ENCODE results near the gene CD83. TPM values are rescaled to one million over a fixed set of nuclear protein-coding genes. Genes with fewer than 3 reads are reported as not detected.
"Not testable (repeated sequence)": the region's sequence is repeated elsewhere in the genome, so short reads cannot be mapped to it uniquely, and the experiment has no call there.

CD83 gene
- total and polyA plus RNA-seq, 2 experiments from 2014 or later: 6.2 to 6.6 TPM

DNA sequence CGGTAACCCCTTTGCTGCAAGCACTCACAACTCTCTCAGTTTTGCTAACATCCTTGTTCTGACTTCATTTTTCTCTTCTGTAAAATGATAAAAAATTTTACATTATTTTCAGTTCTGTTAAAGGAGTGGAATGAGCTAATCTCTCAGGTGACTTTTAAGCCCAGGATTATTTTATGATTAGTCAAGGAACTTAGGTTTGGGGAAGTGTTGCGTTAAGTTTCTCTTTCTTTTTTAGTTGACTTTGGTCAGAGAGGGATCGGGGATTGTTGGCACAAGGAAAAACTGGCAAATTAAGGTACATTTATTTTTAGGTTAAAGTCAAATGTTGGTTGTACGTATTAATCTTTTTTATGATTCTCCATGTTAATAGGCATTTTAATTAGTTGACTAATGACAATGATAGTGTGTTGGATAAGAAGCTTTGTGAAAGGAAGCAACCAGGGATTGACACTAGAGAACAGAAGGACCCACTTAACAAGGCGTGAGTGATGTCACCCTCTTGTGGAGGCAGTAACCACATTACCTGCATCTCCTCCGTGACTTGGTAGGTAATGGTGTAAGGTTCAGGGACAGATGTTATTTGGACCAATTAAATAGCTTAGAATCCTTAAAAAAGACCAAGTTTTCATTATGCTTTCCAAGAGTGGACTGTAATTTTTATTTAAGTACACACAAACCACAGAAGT, 31.6 kb downstream of the CD83 start:
- Histone ChIP-seq H3K4me1 (ENCODE audit: insufficient read depth) (no peaks in the 10 kb centered on the region), H3K27me3 (no peaks in the 10 kb centered on the region), H3K9me2 (replicated peaks; ENCODE audit: insufficient read depth) (no peaks in the 10 kb centered on the region), H3K79me2 (no peaks in the 10 kb centered on the region), H3K4me2 (no peak overlapping the region), H4K20me1 (ENCODE audit: insufficient read depth, poor library complexity, severe bottlenecking) (no peaks in the 10 kb centered on the region), H3K36me3 (replicated peaks; ENCODE audit: insufficient read depth, low read depth) (no peaks in the 10 kb centered on the region), H3K4me3 (no peak overlapping the region), H3K9me3 (ENCODE audit: low read depth) (no peaks in the 10 kb centered on the region), H2AFZ (no peak overlapping the region), H3K27ac (no peak overlapping the region)
- 86% methylated on average over 6 of the region's 6 CpGs for WGBS (ENCODE audit: low lambda C conversion rate, missing lambda C conversion rate)
- TF ChIP-seq, protein P1, sequence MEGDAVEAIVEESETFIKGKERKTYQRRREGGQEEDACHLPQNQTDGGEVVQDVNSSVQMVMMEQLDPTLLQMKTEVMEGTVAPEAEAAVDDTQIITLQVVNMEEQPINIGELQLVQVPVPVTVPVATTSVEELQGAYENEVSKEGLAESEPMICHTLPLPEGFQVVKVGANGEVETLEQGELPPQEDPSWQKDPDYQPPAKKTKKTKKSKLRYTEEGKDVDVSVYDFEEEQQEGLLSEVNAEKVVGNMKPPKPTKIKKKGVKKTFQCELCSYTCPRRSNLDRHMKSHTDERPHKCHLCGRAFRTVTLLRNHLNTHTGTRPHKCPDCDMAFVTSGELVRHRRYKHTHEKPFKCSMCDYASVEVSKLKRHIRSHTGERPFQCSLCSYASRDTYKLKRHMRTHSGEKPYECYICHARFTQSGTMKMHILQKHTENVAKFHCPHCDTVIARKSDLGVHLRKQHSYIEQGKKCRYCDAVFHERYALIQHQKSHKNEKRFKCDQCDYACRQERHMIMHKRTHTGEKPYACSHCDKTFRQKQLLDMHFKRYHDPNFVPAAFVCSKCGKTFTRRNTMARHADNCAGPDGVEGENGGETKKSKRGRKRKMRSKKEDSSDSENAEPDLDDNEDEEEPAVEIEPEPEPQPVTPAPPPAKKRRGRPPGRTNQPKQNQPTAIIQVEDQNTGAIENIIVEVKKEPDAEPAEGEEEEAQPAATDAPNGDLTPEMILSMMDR (IDR thresholded peaks at IDR 0.05; ENCODE audit: poor library complexity): no peak
- no peak for TF ChIP-seq EZH2 (IDR thresholded peaks at IDR 0.05; ENCODE audit: borderline replicate concordance)
- TF ChIP-seq EZH2phosphoT487 (IDR thresholded peaks at IDR 0.05; ENCODE audit: low read depth, severe bottlenecking, unreplicated experiment): no peak
- DNase-seq (ENCODE audit: low spot score): no peak

DNA sequence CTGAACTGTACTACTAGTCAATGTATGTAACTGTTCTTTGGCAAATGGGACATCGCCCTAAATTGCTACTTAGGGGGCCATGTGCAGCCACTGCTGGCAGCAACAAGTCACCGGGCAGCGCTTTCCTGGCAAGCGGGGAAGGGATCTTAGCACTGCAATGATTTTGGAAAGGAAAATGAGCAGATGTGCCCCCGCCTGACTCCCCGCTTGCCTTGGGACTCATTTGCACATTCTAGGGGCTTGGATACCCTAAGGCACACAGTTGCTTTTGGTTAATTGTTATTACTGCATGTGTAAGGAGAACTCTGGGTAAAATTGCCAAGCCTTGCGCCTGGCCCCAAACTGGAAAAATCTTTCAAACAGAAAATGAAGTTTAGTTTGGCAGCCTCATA, 32.2 kb downstream of the CD83 start:
- Histone ChIP-seq H3K4me3 (no peak overlapping the region), H3K4me1 (ENCODE audit: insufficient read depth) (no peaks in the 10 kb centered on the region), H3K79me2 (no peaks in the 10 kb centered on the region), H3K4me2 (no peak overlapping the region), H3K27ac (no peak overlapping the region), H3K9me3 (ENCODE audit: low read depth) (no peaks in the 10 kb centered on the region), H4K20me1 (ENCODE audit: insufficient read depth, poor library complexity, severe bottlenecking) (no peaks in the 10 kb centered on the region), H3K36me3 (replicated peaks; ENCODE audit: insufficient read depth, low read depth) (no peaks in the 10 kb centered on the region), H3K9me2 (replicated peaks; ENCODE audit: insufficient read depth) (no peaks in the 10 kb centered on the region), H3K27me3 (no peaks in the 10 kb centered on the region), H2AFZ (no peak overlapping the region)
- DNase-seq (ENCODE audit: low spot score): no peak
- no peak for TF ChIP-seq EZH2phosphoT487 (IDR thresholded peaks at IDR 0.05; ENCODE audit: low read depth, severe bottlenecking, unreplicated experiment)
- no peak for TF ChIP-seq EZH2 (IDR thresholded peaks at IDR 0.05; ENCODE audit: borderline replicate concordance)
- TF ChIP-seq, protein P1 (IDR thresholded peaks at IDR 0.05; ENCODE audit: poor library complexity): no peak
- WGBS (ENCODE audit: low lambda C conversion rate, missing lambda C conversion rate): 98% methylated on average over 7 of the region's 7 CpGs

DNA sequence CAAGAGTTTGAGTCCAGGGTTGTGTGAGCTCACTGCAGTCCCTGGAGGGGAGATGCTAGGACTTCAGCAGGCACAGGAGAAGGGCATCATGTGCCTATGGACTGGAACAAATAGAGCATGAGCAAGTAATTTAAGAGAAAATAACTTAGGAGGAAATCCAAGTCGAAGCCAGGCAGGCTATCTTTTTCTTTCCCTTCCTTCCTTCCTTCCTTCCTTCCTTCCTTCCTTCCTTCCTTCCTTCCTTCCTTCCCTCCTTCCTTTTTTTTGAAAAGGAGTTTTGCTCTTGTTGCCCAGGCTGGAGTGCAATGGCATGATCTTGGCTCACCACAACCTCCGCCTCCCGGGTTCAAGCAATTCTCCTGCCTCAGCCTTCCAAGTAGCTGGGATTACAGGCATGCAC, 33.7 kb downstream of the CD83 start:
- not testable (repeated sequence) for DNase-seq (ENCODE audit: low spot score); H3K9me2 ChIP-seq (replicated peaks; ENCODE audit: insufficient read depth); H3K79me2 ChIP-seq; H3K9me3 ChIP-seq (ENCODE audit: low read depth); H3K4me2 ChIP-seq; H3K36me3 ChIP-seq (replicated peaks; ENCODE audit: insufficient read depth, low read depth); H3K4me3 ChIP-seq; H3K4me1 ChIP-seq (ENCODE audit: insufficient read depth); H3K27me3 ChIP-seq; H2AFZ ChIP-seq; H4K20me1 ChIP-seq (ENCODE audit: insufficient read depth, poor library complexity, severe bottlenecking); H3K27ac ChIP-seq
- WGBS (ENCODE audit: low lambda C conversion rate, missing lambda C conversion rate): 83% methylated on average over 2 of the region's 3 CpGs

DNA sequence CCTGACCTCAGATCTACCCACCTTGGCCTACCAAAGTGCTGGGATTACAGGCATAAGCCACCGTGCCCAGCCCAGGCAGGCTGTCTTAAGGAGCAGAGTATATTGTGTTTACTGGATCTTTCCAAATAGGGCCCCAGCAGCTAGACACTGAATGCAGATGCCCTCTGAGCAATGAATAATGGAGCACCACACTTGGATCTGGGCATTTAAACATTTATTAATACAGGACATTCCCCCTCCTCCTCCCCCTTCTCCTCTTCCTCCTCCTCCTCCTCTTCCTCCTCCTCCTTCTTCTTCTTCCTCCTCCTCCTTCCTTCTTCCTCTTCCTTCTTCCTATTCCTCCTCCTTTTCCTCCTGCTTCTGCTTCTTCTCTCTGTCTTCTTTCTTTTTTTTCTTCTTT, 34.2 kb downstream of the CD83 start:
- Histone ChIP-seq H3K9me3 (ENCODE audit: low read depth) (no peaks in the 10 kb centered on the region), H3K27me3 (no peaks in the 10 kb centered on the region), H3K36me3 (replicated peaks; ENCODE audit: insufficient read depth, low read depth) (no peaks in the 10 kb centered on the region), H3K4me1 (ENCODE audit: insufficient read depth) (no peaks in the 10 kb centered on the region), H3K27ac (no peak overlapping the region), H4K20me1 (ENCODE audit: insufficient read depth, poor library complexity, severe bottlenecking) (no peaks in the 10 kb centered on the region), H3K4me2 (no peak overlapping the region), H2AFZ (no peak overlapping the region), H3K9me2 (replicated peaks; ENCODE audit: insufficient read depth) (no peaks in the 10 kb centered on the region), H3K4me3 (no peak overlapping the region), H3K79me2 (no peaks in the 10 kb centered on the region)
- WGBS (ENCODE audit: low lambda C conversion rate, missing lambda C conversion rate): 69% methylated on average over 1 of the region's 1 CpG
- DNase-seq (ENCODE audit: low spot score): no peak
- TF ChIP-seq, protein P1 (IDR thresholded peaks at IDR 0.05; ENCODE audit: poor library complexity): no peak
- TF ChIP-seq EZH2phosphoT487 (IDR thresholded peaks at IDR 0.05; ENCODE audit: low read depth, severe bottlenecking, unreplicated experiment): no peak
- TF ChIP-seq EZH2 (IDR thresholded peaks at IDR 0.05; ENCODE audit: borderline replicate concordance): no peak

Measured in hepatocyte (in vitro differentiated cells).